ENCODE data around the gene SMAP1.

Gene SMAP1

GRCh38 chr6:70842541-70842940 is 174.9 kb downstream of the SMAP1 start:
- H3K9me3 ChIP-seq = no peaks in the 10 kb centered on the region
- H3K27ac ChIP-seq = no peak overlapping the region
- no peak overlapping the region for H3K4me3 ChIP-seq (ENCODE audit: low read depth in 1 of 2, low read length in 1 of 2)
- H3K4me1 ChIP-seq (ENCODE audit: control insufficient read depth in 1 of 2, insufficient read depth in 1 of 2, low read depth in 1 of 2, low read length in 1 of 2) = no peaks in the 10 kb centered on the region
- peaks cover 6% of the 10 kb centered on the region for H3K36me3 ChIP-seq
- no peak for TF ChIP-seq CTCF (IDR thresholded peaks at IDR 0.05)
- no peaks in the 10 kb centered on the region for H3K27me3 ChIP-seq

- Histone ChIP-seq H3K27me3 (no peaks in the 10 kb centered on the region), H3K9me3 (no peaks in the 10 kb centered on the region), H3K4me3 (ENCODE audit: low read depth in 1 of 2, low read length in 1 of 2) (no peak overlapping the region), H3K4me1 (ENCODE audit: control insufficient read depth in 1 of 2, insufficient read depth in 1 of 2, low read depth in 1 of 2, low read length in 1 of 2) (no peaks in the 10 kb centered on the region), H3K27ac (no peak overlapping the region), H3K36me3 (peaks cover 6% of the 10 kb centered on the region)
- TF ChIP-seq CTCF (IDR thresholded peaks at IDR 0.05) = no peak
These were observed 175.7 kb downstream of the SMAP1 start for GRCh38 chr6:70843328-70843918.

DNA sequence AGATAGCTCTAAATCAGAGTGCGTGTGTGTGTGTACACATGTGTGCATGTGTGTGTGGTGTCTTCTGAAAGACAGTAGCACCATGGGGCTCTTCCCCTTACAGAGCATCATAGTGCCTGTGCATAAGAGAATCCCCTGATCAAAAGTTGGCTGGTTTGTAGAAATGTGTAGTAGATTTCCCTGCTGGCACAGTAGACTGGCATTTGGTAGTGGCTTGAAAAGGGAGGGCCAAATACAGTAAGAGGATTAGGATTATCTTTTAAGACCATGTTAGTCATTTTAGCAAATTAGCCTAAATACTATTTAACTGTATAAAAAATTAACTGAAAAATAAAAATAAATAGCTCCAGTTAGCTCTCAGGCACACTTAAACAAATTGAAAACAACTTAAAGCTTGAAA is 176.6 kb downstream of the SMAP1 start:
- H3K9me3 ChIP-seq = no peaks in the 10 kb centered on the region
- no peaks in the 10 kb centered on the region for H3K4me1 ChIP-seq (ENCODE audit: control insufficient read depth in 1 of 2, insufficient read depth in 1 of 2, low read depth in 1 of 2, low read length in 1 of 2)
- no peaks in the 10 kb centered on the region for H3K27me3 ChIP-seq
- H3K27ac ChIP-seq = no peak overlapping the region
- no peak overlapping the region for H3K4me3 ChIP-seq (ENCODE audit: low read depth in 1 of 2, low read length in 1 of 2)
- peaks cover 6% of the 10 kb centered on the region for H3K36me3 ChIP-seq
- no peak for TF ChIP-seq CTCF (IDR thresholded peaks at IDR 0.05)

GRCh38 chr6:70846207-70846835 is 178.6 kb downstream of the SMAP1 start:
- no peaks in the 10 kb centered on the region for H3K9me3 ChIP-seq
- H3K27me3 ChIP-seq = no peaks in the 10 kb centered on the region
- peaks cover 6% of the 10 kb centered on the region for H3K36me3 ChIP-seq
- H3K4me1 ChIP-seq (ENCODE audit: control insufficient read depth in 1 of 2, insufficient read depth in 1 of 2, low read depth in 1 of 2, low read length in 1 of 2) = no peaks in the 10 kb centered on the region
- H3K4me3 ChIP-seq (ENCODE audit: low read depth in 1 of 2, low read length in 1 of 2) = no peak overlapping the region
- no peak for TF ChIP-seq CTCF (IDR thresholded peaks at IDR 0.05)
- no peak overlapping the region for H3K27ac ChIP-seq

- no peaks in the 10 kb centered on the region for H3K9me3 ChIP-seq
- no peak for TF ChIP-seq CTCF (IDR thresholded peaks at IDR 0.05)
- peaks cover 6% of the 10 kb centered on the region for H3K36me3 ChIP-seq
- no peaks in the 10 kb centered on the region for H3K27me3 ChIP-seq
- H3K4me1 ChIP-seq (ENCODE audit: control insufficient read depth in 1 of 2, insufficient read depth in 1 of 2, low read depth in 1 of 2, low read length in 1 of 2) = no peaks in the 10 kb centered on the region
- no peak overlapping the region for H3K27ac ChIP-seq
- H3K4me3 ChIP-seq (ENCODE audit: low read depth in 1 of 2, low read length in 1 of 2) = no peak overlapping the region
These were observed 179.7 kb downstream of the SMAP1 start for GRCh38 chr6:70847106-70848084.

All from neutrophil (primary cell).